Upper lobe of left lung (tissue), 6 donors: ENCODE results near the gene VSIR. TPM values are rescaled to one million over a fixed set of nuclear protein-coding genes. Genes with fewer than 3 reads are reported as not detected.

Experiments
- ATAC-seq, 2 donors: fragments of 200-7000 bp; cut with Tn5 transposase; one replicate each; pipeline ENCODE4 v1.9.1; 2022; ENCODE audit warnings: mild to moderate bottlenecking in 2 of 2, moderate library complexity in 2 of 2; ENCODE audit not compliant: low FRiP score in 2 of 2
- DNase-seq, 2 donors: peaks; one replicate each; pipeline ENCODE4 v3.0.0-alpha.2; 2019 to 2020
- H3K27ac ChIP-seq, 4 donors: fragments of 200-600 bp; sonication (generic); one replicate each; pipeline ENCODE4 v1.5.1; 2016 to 2019
- H3K27me3 ChIP-seq, 4 donors: fragments of 200-600 bp; sonication (generic); one replicate each; pipeline ENCODE4 v1.5.1; 2017 to 2019
- H3K36me3 ChIP-seq, 4 donors: fragments of 200-600 bp; sonication (generic); one replicate each; pipeline ENCODE4 v1.5.1; 2016 to 2019
- H3K4me1 ChIP-seq, 4 donors: fragments of 200-600 bp; sonication (generic); one replicate each; pipeline ENCODE4 v1.5.1; 2018 to 2019
- H3K4me3 ChIP-seq, 4 donors: fragments of 200-600 bp; sonication (generic); one replicate each; pipeline ENCODE4 v1.5.1; 2017 to 2019; ENCODE audit warnings: mild to moderate bottlenecking in 2 of 4, moderate library complexity in 1 of 4
- H3K9me3 ChIP-seq, 4 donors: fragments of 200-600 bp; sonication (generic); one replicate each; pipeline ENCODE4 v1.5.1; 2018 to 2019
- CTCF ChIP-seq, 6 experiments: fragments of 450-650 bp in 4 of 6; fragments of 200-600 bp in 2 of 6; sonication (generic) in 2 of 6; IDR thresholded peaks; one replicate each; pipeline ENCODE4 v1.5.1; 2016 to 2019; ENCODE audit warnings: antibody characterized with exemption in 6 of 6
- EP300 ChIP-seq, 4 donors: sonication (generic); formaldehyde crosslinking; IDR thresholded peaks; one replicate each; pipeline ENCODE4 v1.5.1; 2017; ENCODE audit warnings: antibody characterized with exemption in 4 of 4, control low read depth in 2 of 4
- POLR2A ChIP-seq, 4 donors: fragments of 450-650 bp; IDR thresholded peaks; one replicate each; pipeline ENCODE4 v1.5.1; 2016 to 2017; ENCODE audit warnings: antibody characterized with exemption in 4 of 4, mild to moderate bottlenecking in 2 of 4
- POLR2AphosphoS5 ChIP-seq, 2 donors: sonication (generic); formaldehyde crosslinking; IDR thresholded peaks; one replicate each; pipeline ENCODE4 v1.5.1; 2017; ENCODE audit warnings: antibody characterized with exemption in 2 of 2
- WGBS, 2 donors: methylation state at CpG; one replicate each; pipeline ENCODE4 v1.1.5; 2017 to 2018; 5-methylcytosine and 5-hydroxymethylcytosine counted together
- total RNA-seq, 6 donors: library from RNA; depleted of rRNA in 4 of 6; stranded (reverse); fragments of >200 nt in 4 of 6; gene quantifications; one replicate each; pipeline versions ENCODE4 v1.1.0 to v1.2.1, GENCODE V29; 2016 to 2021
- donor health status: DM: no; HTN: no; CAD: no; lungs with moderate emphysema.
- donor health status: DM: no; HTN: yes; CAD: no; lungs with severe emphysema.

Gene VSIR
- total RNA-seq, 6 donors from 2014 or later, result 51.7 to 167 (median 92.5) TPM

GRCh38 chr10:71816421-71816851, 43.1 kb upstream of the VSIR start:
- Histone ChIP-seq H3K27me3 (no peaks in the 10 kb centered on the region), H3K27ac (peak overlapping the region in 1 of 4 donors; percentile 77), H3K4me1 (peaks cover 0 to 11% (median 5%) of the 10 kb centered on the region in 4 donors), H3K4me3 (no peak overlapping the region), H3K9me3 (no peaks in the 10 kb centered on the region), H3K36me3 (peaks cover 45 to 68% (median 62%) of the 10 kb centered on the region in 4 donors)
- DNase-seq (no peak), ATAC-seq (no peak)
- 87 to 95% methylated on average over 10 to 12 of the region's 12 CpGs for WGBS, 2 donors
- TF ChIP-seq POLR2AphosphoS5 (IDR thresholded peaks at IDR 0.05) (no peak), POLR2A (IDR thresholded peaks at IDR 0.05) (no peak), EP300 (IDR thresholded peaks at IDR 0.05) (no peak), CTCF (IDR thresholded peaks at IDR 0.05) (no peak)

GRCh38 chr10:71815515-71816130, 42.3 kb upstream of the VSIR start:
- DNase-seq (no peak), ATAC-seq (no peak)
- no peak overlapping the region for H3K4me3 ChIP-seq
- H3K4me1 ChIP-seq, result peaks cover 0 to 11% (median 4%) of the 10 kb centered on the region in 4 donors
- TF ChIP-seq CTCF (IDR thresholded peaks at IDR 0.05) (no peak), POLR2A (IDR thresholded peaks at IDR 0.05) (no peak), POLR2AphosphoS5 (IDR thresholded peaks at IDR 0.05) (no peak), EP300 (IDR thresholded peaks at IDR 0.05) (no peak)
- WGBS, 2 donors, result 85 to 89% methylated on average over 9 to 15 of the region's 15 CpGs
- H3K9me3 ChIP-seq, result no peaks in the 10 kb centered on the region
- H3K36me3 ChIP-seq, result peaks cover 39 to 60% (median 53%) of the 10 kb centered on the region in 4 donors
- H3K27ac ChIP-seq, result no peak overlapping the region
- no peaks in the 10 kb centered on the region for H3K27me3 ChIP-seq

DNA sequence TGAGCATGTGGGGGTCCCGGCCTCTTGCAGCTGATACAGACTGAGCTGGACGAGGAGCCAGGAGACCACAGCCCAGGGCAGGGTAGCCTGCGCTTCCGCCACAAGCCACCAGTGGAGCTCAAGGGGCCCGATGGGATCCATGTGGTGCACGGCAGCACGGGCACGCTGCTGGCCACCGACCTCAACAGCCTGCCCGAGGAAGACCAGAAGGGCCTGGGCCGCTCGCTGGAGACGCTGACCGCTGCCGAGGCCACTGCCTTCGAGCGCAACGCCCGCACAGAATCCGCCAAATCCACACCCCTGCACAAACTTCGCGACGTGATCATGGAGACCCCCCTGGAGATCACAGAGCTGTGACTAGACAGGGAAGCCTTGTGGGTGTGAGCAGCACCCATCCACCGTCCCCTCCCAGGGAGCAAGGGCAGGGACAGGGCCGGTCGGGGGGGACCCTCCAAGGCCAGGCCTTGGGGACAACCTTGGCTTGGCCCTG, 41.6 kb upstream of the VSIR start:
- H3K27ac ChIP-seq, result no peak overlapping the region
- no peak for TF ChIP-seq POLR2A (IDR thresholded peaks at IDR 0.05)
- TF ChIP-seq EP300 (IDR thresholded peaks at IDR 0.05), result no peak
- TF ChIP-seq CTCF (IDR thresholded peaks at IDR 0.05), result no peak
- TF ChIP-seq POLR2AphosphoS5 (IDR thresholded peaks at IDR 0.05), result no peak
- ATAC-seq (no peak), DNase-seq (peak in 1 of 2 donors; percentile 78)
- H3K27me3 ChIP-seq, result no peaks in the 10 kb centered on the region
- WGBS, 2 donors, result 95 to 98% methylated on average over 18 to 26 of the region's 26 CpGs
- H3K4me1 ChIP-seq, result peaks cover 0 to 11% (median 4%) of the 10 kb centered on the region in 4 donors
- H3K36me3 ChIP-seq, result peaks cover 32 to 53% (median 47%) of the 10 kb centered on the region in 4 donors
- no peak overlapping the region for H3K4me3 ChIP-seq
- no peaks in the 10 kb centered on the region for H3K9me3 ChIP-seq

- TF ChIP-seq POLR2A (IDR thresholded peaks at IDR 0.05) (no peak), EP300 (IDR thresholded peaks at IDR 0.05) (no peak), CTCF (IDR thresholded peaks at IDR 0.05) (no peak)
- H3K27ac ChIP-seq, result no peak overlapping the region
- WGBS, 2 donors, result 64 to 80% methylated on average over 3 to 11 of the region's 11 CpGs
- no peak for DNase-seq
- H3K4me1 ChIP-seq, result peaks cover 0 to 11% (median 4%) of the 10 kb centered on the region in 4 donors
- no peaks in the 10 kb centered on the region for H3K9me3 ChIP-seq
- no peaks in the 10 kb centered on the region for H3K27me3 ChIP-seq
- H3K36me3 ChIP-seq, result peaks cover 21 to 34% (median 28%) of the 10 kb centered on the region in 4 donors
- no peak for ATAC-seq
- no peak overlapping the region for H3K4me3 ChIP-seq
Observed at GRCh38 chr10:71812913-71813590, 39.7 kb upstream of the VSIR start.
